ENCODE data around the gene GPI. TPM values are rescaled to one million over a fixed set of nuclear protein-coding genes. Genes with fewer than 3 reads are reported as not detected.

GPI gene
- total RNA-seq, 2 donors from 2014 or later = 181 to 183 TPM

- H3K4me3 ChIP-seq (ENCODE audit: low read length) = no peak overlapping the region
- H3K9me3 ChIP-seq (ENCODE audit: control insufficient read depth, low read length) = no peaks in the 10 kb centered on the region
- H3K36me3 ChIP-seq (ENCODE audit: control insufficient read depth, insufficient read depth, low read length) = peaks cover 55% of the 10 kb centered on the region
- Mint-ChIP-seq H3K36me3 (ENCODE audit: low read depth) (peaks cover 66% of the 10 kb centered on the region), H3K27ac (no peak overlapping the region), H3K9me3 (no peaks in the 10 kb centered on the region), H3K4me1 (no peaks in the 10 kb centered on the region), H3K4me3 (no peak overlapping the region), H3K27me3 (ENCODE audit: insufficient read depth) (no peaks in the 10 kb centered on the region)
- WGBS, 2 experiments (ENCODE audit: insufficient coverage in 1 of 2, insufficient read length in 1 of 2) = 93% methylated on average over 5 to 7 of the region's 7 CpGs
- H3K27ac ChIP-seq (ENCODE audit: low read depth, low read length) = no peak overlapping the region
- no peak for DNase-seq
- H3K9ac ChIP-seq (ENCODE audit: extremely low read depth, low read length, poor library complexity, severe bottlenecking) = no peak overlapping the region
- no peaks in the 10 kb centered on the region for H3K27me3 ChIP-seq (ENCODE audit: control insufficient read depth, insufficient read depth, low read length, poor library complexity, severe bottlenecking)
- no peaks in the 10 kb centered on the region for H3K4me1 ChIP-seq (ENCODE audit: control insufficient read depth, insufficient read depth, low read length)
- TF ChIP-seq CTCF (conservative IDR thresholded peaks at IDR 0.05) = no peak
Observed at GRCh38 chr19:34416021-34416545, 51.1 kb downstream of the GPI start.

DNA sequence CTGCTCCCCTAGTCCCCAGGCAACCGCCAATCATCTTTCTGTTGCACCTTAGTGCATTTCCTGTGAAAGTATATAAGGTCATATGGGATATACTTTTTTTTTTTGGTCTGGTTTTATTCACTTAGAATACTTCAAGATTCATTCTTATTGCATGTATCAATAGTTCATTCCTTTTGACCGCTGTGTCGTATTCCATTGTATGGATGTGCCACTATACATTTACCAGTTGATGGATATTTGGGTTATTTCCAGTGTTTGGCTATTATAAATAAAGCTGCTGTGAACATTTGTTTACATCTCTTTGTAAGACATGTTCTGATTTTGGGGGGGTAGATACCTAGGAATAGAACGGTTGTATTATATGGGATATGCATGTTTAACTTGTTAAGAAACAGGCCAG is 53.3 kb downstream of the GPI start:
- Mint-ChIP-seq H3K4me1 (no peaks in the 10 kb centered on the region), H3K36me3 (ENCODE audit: low read depth) (peaks cover 70% of the 10 kb centered on the region), H3K4me3 (no peak overlapping the region), H3K9me3 (no peaks in the 10 kb centered on the region), H3K27me3 (ENCODE audit: insufficient read depth) (no peaks in the 10 kb centered on the region), H3K27ac (no peak overlapping the region)
- H3K4me3 ChIP-seq (ENCODE audit: low read length) = no peak overlapping the region
- H3K4me1 ChIP-seq (ENCODE audit: control insufficient read depth, insufficient read depth, low read length) = no peaks in the 10 kb centered on the region
- no peaks in the 10 kb centered on the region for H3K27me3 ChIP-seq (ENCODE audit: control insufficient read depth, insufficient read depth, low read length, poor library complexity, severe bottlenecking)
- peaks cover 68% of the 10 kb centered on the region for H3K36me3 ChIP-seq (ENCODE audit: control insufficient read depth, insufficient read depth, low read length)
- no peak for DNase-seq
- H3K27ac ChIP-seq (ENCODE audit: low read depth, low read length) = no peak overlapping the region
- TF ChIP-seq CTCF (conservative IDR thresholded peaks at IDR 0.05) = no peak
- 98 to 100% methylated on average over 2 to 4 of the region's 4 CpGs for WGBS, 2 experiments (ENCODE audit: insufficient coverage in 1 of 2, insufficient read length in 1 of 2)
- no peak overlapping the region for H3K9ac ChIP-seq (ENCODE audit: extremely low read depth, low read length, poor library complexity, severe bottlenecking)
- H3K9me3 ChIP-seq (ENCODE audit: control insufficient read depth, low read length) = no peaks in the 10 kb centered on the region

- no peak overlapping the region for H3K4me3 ChIP-seq (ENCODE audit: low read length)
- peaks cover 26% of the 10 kb centered on the region for H3K36me3 Mint-ChIP-seq (ENCODE audit: low read depth)
- H3K27ac ChIP-seq (ENCODE audit: low read depth, low read length) = no peak overlapping the region
- H3K27ac Mint-ChIP-seq = no peak overlapping the region
- no peaks in the 10 kb centered on the region for H3K27me3 Mint-ChIP-seq (ENCODE audit: insufficient read depth)
- WGBS, 2 experiments (ENCODE audit: insufficient coverage in 1 of 2, insufficient read length in 1 of 2) = 90 to 92% methylated on average over 5 to 8 of the region's 8 CpGs
- H3K9ac ChIP-seq (ENCODE audit: extremely low read depth, low read length, poor library complexity, severe bottlenecking) = no peak overlapping the region
- peaks cover 8% of the 10 kb centered on the region for H3K4me1 Mint-ChIP-seq
- H3K4me3 Mint-ChIP-seq = no peak overlapping the region
- no peak for TF ChIP-seq CTCF (conservative IDR thresholded peaks at IDR 0.05)
- no peaks in the 10 kb centered on the region for H3K4me1 ChIP-seq (ENCODE audit: control insufficient read depth, insufficient read depth, low read length)
- peaks cover 37% of the 10 kb centered on the region for H3K36me3 ChIP-seq (ENCODE audit: control insufficient read depth, insufficient read depth, low read length)
- no peaks in the 10 kb centered on the region for H3K27me3 ChIP-seq (ENCODE audit: control insufficient read depth, insufficient read depth, low read length, poor library complexity, severe bottlenecking)
- no peaks in the 10 kb centered on the region for H3K9me3 ChIP-seq (ENCODE audit: control insufficient read depth, low read length)
- H3K9me3 Mint-ChIP-seq = no peaks in the 10 kb centered on the region
- DNase-seq = no peak
Observed at GRCh38 chr19:34426096-34426661, 61.2 kb downstream of the GPI start.

Measured in endodermal cell (in vitro differentiated cells).